K562 (cell line): ENCODE results near the gene RBMS1. TPM values are rescaled to one million over a fixed set of nuclear protein-coding genes. Genes with fewer than 3 reads are reported as not detected.

Experiments used
- ATAC-seq: fragments of 200-7000 bp; cut with Tn5 transposase; 3 replicates; pipeline ENCODE4 v1.9.1; 2020; ENCODE audit warnings: moderate library complexity
- BruUV-seq: library from RNA; stranded (reverse); fragments of 400-500 nt; replicated peaks from 2 replicates; lab custom pipeline; 2021; lab: Mats Ljungman, UMichigan
- CTCF ChIA-PET: fragments of 300-600 bp; formaldehyde crosslinking; extraction: SDS; loops from one replicate; lab custom pipeline; 2021; ENCODE audit warnings: low intra/inter-chr PET ratio; lab: Yijun Ruan, JAX
- POLR2A ChIA-PET: fragments of 300-600, 350-650 bp; sonication (Branson Sonifier 250); formaldehyde crosslinking; extraction: SDS; loops from one replicate; lab custom pipeline; 2021; ENCODE audit warnings: antibody characterized with exemption, inconsistent platforms; lab: Yijun Ruan, JAX
- DNase-seq, 4 experiments: peaks; one replicate each; pipeline versions ENCODE4 v3.0.0 to v3.0.0-alpha.2; 2011 to 2018; ENCODE audit warnings: low spot score in 3 of 4, mixed read lengths in 3 of 4; ENCODE audit errors: extremely low read depth in 1 of 4
- FAIRE-seq: peaks from 2 replicates; lab custom pipeline; 2011; peaks lifted over from hg19 to GRCh38; lab: Jason Lieb, UNC
- H2AFZ ChIP-seq: 2 replicates; pipeline ENCODE4 v1.6.0; 2011; ENCODE audit warnings: low read depth, low read length, control low read depth, inconsistent platforms
- H3K27ac ChIP-seq: fragments of 200-600 bp; 3 replicates; pipeline ENCODE4 v1.8.0; 2011; ENCODE audit warnings: low read depth, mild to moderate bottlenecking, control low read depth, inconsistent platforms, low read length, moderate library complexity, mixed read lengths; ENCODE audit errors: extremely low read depth
- H3K27me3 ChIP-seq, 2 experiments: fragments of 300-600 bp in 1 of 2; 2 replicates in 1 of 2; 3 replicates in 1 of 2; pipeline versions ENCODE4 v1.6.0 to v1.8.0; 2011; ENCODE audit warnings: inconsistent platforms in 2 of 2, low read length in 2 of 2, mild to moderate bottlenecking in 1 of 2, mixed read lengths in 1 of 2, moderate library complexity in 1 of 2; ENCODE audit not compliant: control insufficient read depth in 2 of 2, insufficient read depth in 2 of 2
- H3K36me3 ChIP-seq: fragments of 300-600 bp; 3 replicates; pipeline ENCODE4 v1.8.0; 2011; ENCODE audit warnings: mild to moderate bottlenecking, low read length, inconsistent platforms; ENCODE audit not compliant: control insufficient read depth, insufficient read depth
- H3K4me1 ChIP-seq, 2 experiments: fragments of 200-600 bp in 1 of 2; replicated peaks in 1 of 2; 2 replicates in 1 of 2; 3 replicates in 1 of 2; pipeline versions ENCODE4 v1.5.1 to v1.8.0; 2011; ENCODE audit warnings: inconsistent platforms in 2 of 2, low read length in 2 of 2, mild to moderate bottlenecking in 1 of 2, mixed read lengths in 1 of 2, moderate library complexity in 1 of 2; ENCODE audit not compliant: control insufficient read depth in 2 of 2, insufficient read depth in 2 of 2
- H3K4me2 ChIP-seq: 2 replicates; pipeline ENCODE4 v1.6.1; 2011; ENCODE audit warnings: low read length, control low read depth, inconsistent platforms, mixed read lengths; ENCODE audit not compliant: insufficient read depth
- H3K4me3 ChIP-seq: fragments of 200-600 bp; sonication (generic), shearing (Covaris generic); 2 replicates; pipeline ENCODE4 v1.5.1; 2016; ENCODE audit warnings: control low read depth, inconsistent platforms
- H3K79me2 ChIP-seq: fragments of 200-600 bp; 3 replicates; pipeline ENCODE4 v1.8.0; 2011; ENCODE audit warnings: low read length, inconsistent platforms; ENCODE audit not compliant: control insufficient read depth, insufficient read depth
- H3K9ac ChIP-seq, 2 experiments: 2 replicates each; pipeline versions ENCODE4 v1.6.0 to v1.6.1; 2011; ENCODE audit warnings: low read depth in 2 of 2, low read length in 2 of 2, control low read depth in 1 of 2, inconsistent platforms in 1 of 2, mild to moderate bottlenecking in 1 of 2, mixed read lengths in 1 of 2; ENCODE audit not compliant: insufficient read depth in 1 of 2
- H3K9me1 ChIP-seq: one replicate; pipeline ENCODE4 v1.6.0; 2011; ENCODE audit warnings: inconsistent platforms, mild to moderate bottlenecking, low read length, moderate library complexity; ENCODE audit not compliant: control insufficient read depth, insufficient read depth
- H3K9me3 ChIP-seq: replicated peaks from 2 replicates; pipeline ENCODE4 v1.5.1; 2011; ENCODE audit warnings: low read depth, low read length, inconsistent platforms; ENCODE audit not compliant: control insufficient read depth, insufficient read depth
- H4K20me1 ChIP-seq: replicated peaks from 2 replicates; pipeline ENCODE4 v1.6.1; 2011; ENCODE audit warnings: low read length, inconsistent platforms, mixed read lengths; ENCODE audit not compliant: control insufficient read depth, insufficient read depth
- CLOCK ChIP-seq: fragments of 250-450 bp; sonication (Bioruptor Pico); IDR thresholded peaks from 2 replicates; pipeline ENCODE4 v1.4.0; 2020; ENCODE audit warnings: mild to moderate bottlenecking, moderate library complexity, borderline replicate concordance
- DMBX1 ChIP-seq: fragments of 250-450 bp; sonication (Bioruptor Pico); IDR thresholded peaks from 2 replicates; pipeline ENCODE4 v1.8.0; 2022; ENCODE audit warnings: inconsistent platforms, mild to moderate bottlenecking, moderate library complexity, borderline replicate concordance
- E2F3 ChIP-seq: fragments of 250-450 bp; sonication (Bioruptor Pico); IDR thresholded peaks from 2 replicates; pipeline ENCODE4 v1.4.0; 2020; ENCODE audit warnings: mild to moderate bottlenecking
- FOXK1 ChIP-seq: sonication (generic); formaldehyde crosslinking; IDR thresholded peaks from 2 replicates; pipeline ENCODE4 v1.8.0; 2022; ENCODE audit warnings: missing genetic modification reagents, mild to moderate bottlenecking, borderline replicate concordance
- POU5F1 ChIP-seq: fragments of 150-350 bp; IDR thresholded peaks from 2 replicates; pipeline ENCODE4 v1.6.1; 2014; ENCODE audit warnings: borderline replicate concordance, low read length, low read depth, mild to moderate bottlenecking; ENCODE audit not compliant: partially characterized antibody
- RAD51 ChIP-seq: fragments of 450-650 bp; IDR thresholded peaks from 2 replicates; pipeline ENCODE4 v1.7.1; 2016; ENCODE audit warnings: low read depth, mild to moderate bottlenecking, borderline replicate concordance
- RBBP5 ChIP-seq: fragments of 200-600 bp; sonication (generic); IDR thresholded peaks from 2 replicates; pipeline ENCODE4 v1.6.1; 2012; ENCODE audit warnings: borderline replicate concordance, mild to moderate bottlenecking, low read length, control low read depth, inconsistent platforms; ENCODE audit not compliant: insufficient read depth, poor library complexity, severe bottlenecking
- ZC3H11A ChIP-seq: IDR thresholded peaks from 2 replicates; pipeline ENCODE4 v1.6.1; 2012; ENCODE audit warnings: low read depth, low read length, improper control_type of control experiment
- ZKSCAN1 ChIP-seq: fragments of 150-350 bp; IDR thresholded peaks from 2 replicates; pipeline ENCODE4 v1.6.1; 2016; ENCODE audit warnings: low read depth, low read length
- ZNF197 ChIP-seq: fragments of 200-800 bp; sonication (Bioruptor generic); IDR thresholded peaks from 2 replicates; pipeline ENCODE4 v1.6.1; 2016; ENCODE audit warnings: low read depth, missing genetic modification characterization, missing compliant biosample characterization
- ZNF407 ChIP-seq: fragments of 450-650 bp; IDR thresholded peaks from 2 replicates; pipeline ENCODE4 v1.6.1; 2016; ENCODE audit warnings: low read depth
- ZNF444 ChIP-seq: fragments of 250-450 bp; sonication (Bioruptor Pico); IDR thresholded peaks from 2 replicates; pipeline ENCODE4 v1.4.0; 2020; ENCODE audit warnings: mild to moderate bottlenecking, moderate library complexity
- WGBS: fragments of 100-300 bp; shearing (Covaris generic); methylation state at CpG from one replicate; pipeline ENCODE4 v1.1.6; 2016; ENCODE audit warnings: low coverage, mixed read lengths; ENCODE audit not compliant: insufficient coverage; ENCODE audit errors: missing lambda C conversion rate; 5-methylcytosine and 5-hydroxymethylcytosine counted together
- in situ Hi-C: fragments of 300-500 bp; cut with MboI; formaldehyde crosslinking; loops from 4 replicates; pipeline ENCODE4 v1.15.0; 2018; ENCODE audit warnings: inconsistent platforms, mixed read lengths
- intact Hi-C: fragments of 100-400 bp; cut with micrococcal nuclease; formaldehyde crosslinking; loops from 2 replicates; pipeline ENCODE4 v1.14.2; 2022
- polyA plus RNA-seq, 8 experiments: library from polyadenylated mRNA; depleted of rRNA in 4 of 8; stranded (reverse) in 5 of 8; unstranded in 3 of 8; fragments of >200 nt; fragmentation: Nextera tagmentation in 2 of 8; fragmentation: Illumina TruSeq in 1 of 8; extraction: Ambion mirVana in 2 of 8; extraction: Trizol in 1 of 8; gene quantifications; 2 replicates each; pipeline versions ENCODE4 v1.2.1 to v1.2.3, GENCODE V29; 2011 to 2014; ENCODE audit warnings: inconsistent platforms in 1 of 8, missing spikeins in 1 of 8
- total RNA-seq, 7 experiments: library from RNA; depleted of rRNA in 6 of 7; stranded (reverse); fragments of >200 nt in 6 of 7; fragmentation: Illumina TruSeq in 2 of 7; extraction: Trizol in 2 of 7; gene quantifications; 2 replicates each; pipeline versions ENCODE4 v1.2.1 to v1.2.3, GENCODE V29; 2011 to 2021; ENCODE audit warnings: low replicate concordance in 1 of 7

The RBMS1 gene
- total and polyA plus RNA-seq, 9 of the 15 experiments (the other 6 are each of a cell fraction or from before 2014, with no cell fraction given) = 0.04 to 0.31 (median 0.09) TPM; not detected in 6

GRCh38 chr2:160289831-160290230 is 203.8 kb downstream of the RBMS1 start:
- ATAC-seq = no peak
- BruUV-seq = no TSS peak
- intact Hi-C loops = no loop called here
- H3K27me3 ChIP-seq = no peaks in the 10 kb centered on the region
- DNase-seq = no peak
- H3K4me1 ChIP-seq = no peaks in the 10 kb centered on the region
- in situ Hi-C loops = no loop called here
- no peak overlapping the region for H3K27ac ChIP-seq
- no peak overlapping the region for H3K4me2 ChIP-seq
- H2AFZ ChIP-seq = no peak overlapping the region
- H3K36me3 ChIP-seq = no peaks in the 10 kb centered on the region
- H3K9me3 ChIP-seq = no peaks in the 10 kb centered on the region
- H3K9ac ChIP-seq = no peak overlapping the region
- no peak for FAIRE-seq
- ChIA-PET POLR2A (no interaction called here), CTCF (no interaction called here)
- no peaks in the 10 kb centered on the region for H3K9me1 ChIP-seq
- 4% methylated on average over 3 of the region's 3 CpGs for WGBS
- H3K4me3 ChIP-seq = no peak overlapping the region
- H3K79me2 ChIP-seq = no peaks in the 10 kb centered on the region
- H4K20me1 ChIP-seq = no peaks in the 10 kb centered on the region
- TF ChIP-seq POU5F1 (no peak), FOXK1 (CRISPR knock-in tag) (no peak), E2F3 (no peak), RBBP5 (no peak), CLOCK (CRISPR knock-in tag) (no peak), ZKSCAN1 (no peak), DMBX1 (CRISPR knock-in tag) (no peak), RAD51 (no peak), ZNF197 (CRISPR knock-in tag) (no peak), ZNF407 (no peak), ZNF444 (CRISPR knock-in tag) (no peak), ZC3H11A (no peak)
